HL-60/S4 treated with retinoic acid at 250 ng/mL for 4 days and 3 days (cell line): ENCODE measurements around the gene HAGH.

Experiments used
- in situ Hi-C: fragments of 300-500 bp; cut with MboI; formaldehyde crosslinking; loops from 2 replicates; pipeline ENCODE4 v1.7.0; 2022; ENCODE audit warnings: low sequenced_read_pairs

HAGH gene

GRCh38 chr16:1776991-1777374, 49.6 kb downstream of the HAGH start:
- in situ Hi-C loops = no loop called here

DNA sequence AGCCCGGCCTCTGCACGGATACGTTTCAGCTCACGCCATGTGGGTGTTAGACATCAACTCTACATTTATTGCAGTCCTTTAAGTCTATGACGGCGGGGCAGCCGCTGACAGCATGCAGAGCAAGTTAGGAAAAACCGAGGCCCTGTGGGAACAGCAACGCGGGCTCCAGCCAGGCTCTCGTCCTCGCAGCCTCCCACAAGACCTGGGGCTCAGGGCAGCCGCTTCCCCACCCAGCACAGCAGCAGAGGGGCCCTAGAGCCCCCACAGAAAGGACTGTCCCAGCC, 50.0 kb downstream of the HAGH start:
- in situ Hi-C loops = no loop called here

DNA sequence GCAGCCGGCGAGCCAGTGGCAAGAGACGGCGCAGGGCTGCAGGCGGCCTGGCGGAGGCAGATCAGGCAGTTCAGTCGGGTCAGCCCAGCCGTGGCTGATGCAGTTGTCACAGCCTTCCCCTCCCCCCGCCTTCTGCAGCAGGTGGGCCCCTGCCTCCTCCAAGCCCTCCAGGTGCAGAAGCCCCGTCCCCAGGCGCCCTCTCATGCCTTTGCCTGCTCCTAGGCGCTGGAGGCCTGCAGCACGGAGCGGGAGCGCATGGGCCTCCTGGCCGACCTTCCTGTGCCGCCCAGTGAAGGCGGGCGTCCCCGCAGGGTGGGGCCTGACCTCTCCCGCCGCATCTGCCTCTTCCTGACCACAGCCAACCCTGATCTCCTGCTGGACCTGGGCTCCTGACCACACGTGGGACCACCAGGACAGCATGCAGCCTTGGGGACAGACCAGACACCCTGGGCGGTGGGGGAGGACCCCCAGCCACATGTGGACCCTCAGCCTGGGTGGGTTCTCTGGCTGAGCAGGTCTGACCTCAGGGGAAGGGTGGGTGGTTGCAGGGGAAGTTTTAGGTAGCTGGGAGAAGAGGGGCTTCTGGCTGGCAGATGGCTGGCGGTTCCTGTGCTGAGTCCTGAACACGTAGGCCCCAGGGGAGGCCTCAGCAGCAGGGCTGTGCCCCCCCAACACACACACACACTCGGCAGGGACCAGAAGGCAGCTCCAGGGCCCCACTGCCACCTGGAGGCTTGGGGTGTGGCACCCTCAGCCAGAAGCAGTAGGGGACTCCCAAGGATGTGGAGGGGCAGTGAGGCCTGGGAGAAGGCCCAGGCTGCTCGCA, 50.6 kb downstream of the HAGH start:
- in situ Hi-C loops = no loop called here

- in situ Hi-C loops = no loop called here
These were observed 51.4 kb downstream of the HAGH start for GRCh38 chr16:1775006-1775845.

- in situ Hi-C loops = no loop called here
These were observed 52.2 kb downstream of the HAGH start for GRCh38 chr16:1774448-1774780.

- in situ Hi-C loops = no loop called here
These were observed 52.8 kb downstream of the HAGH start for GRCh38 chr16:1773703-1774447.

DNA sequence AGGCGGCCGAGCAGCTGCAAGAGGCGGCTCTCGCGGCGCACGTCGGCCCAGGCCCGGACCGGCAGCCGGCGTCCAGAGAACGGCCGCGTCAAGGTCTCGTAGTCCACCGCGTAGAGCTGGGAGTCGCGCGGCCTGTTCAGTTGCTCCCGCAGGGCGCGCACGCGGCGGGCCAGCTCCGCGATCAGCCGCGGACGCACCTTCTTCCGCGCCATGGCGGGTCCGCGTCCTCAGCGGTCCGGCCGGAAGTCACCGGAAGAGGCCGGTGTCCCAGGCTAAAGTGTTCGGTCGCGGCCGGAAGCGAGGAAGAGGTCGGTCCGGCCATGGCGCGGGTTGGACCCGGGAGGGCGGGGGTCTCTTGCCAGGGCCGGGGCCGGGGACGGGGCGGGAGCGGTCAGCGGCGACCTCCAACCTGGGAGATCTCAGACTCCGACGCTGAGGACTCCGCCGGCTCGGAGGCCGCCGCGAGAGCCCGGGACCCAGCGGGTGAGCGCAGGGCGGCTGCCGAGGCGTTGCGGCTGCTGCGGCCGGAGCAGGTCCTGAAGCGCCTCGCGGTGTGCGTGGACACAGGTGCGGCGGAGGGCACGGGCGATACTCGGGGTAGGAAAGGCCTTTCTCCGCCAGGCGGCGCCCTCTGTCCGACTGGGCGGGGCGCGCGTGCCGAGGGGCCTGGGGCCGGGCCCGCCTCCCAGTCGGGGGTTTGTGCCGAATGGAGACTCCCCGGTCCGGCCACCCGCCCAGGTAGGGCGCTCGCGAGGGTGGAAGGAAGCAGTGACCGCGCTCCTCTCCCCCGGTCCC, 53.5 kb downstream of the HAGH start, which contains the start of gene MRPS34:
TSS of gene MRPS34 (minus strand) at position 227 of the 795 bp plus-strand sequence. CDS start at position 212, 15 bp downstream.
- in situ Hi-C loops = no loop called here

- in situ Hi-C loops = no loop called here
These were observed 54.2 kb downstream of the HAGH start, which contains the start of gene EME2 for GRCh38 chr16:1772362-1772907. TSS of gene EME2 (plus strand) at chr16:1772810. CDS start at chr16:1773228, 418 bp downstream.

GRCh38 chr16:1771864-1772361, 54.7 kb downstream of the HAGH start:
- in situ Hi-C loops = no loop called here

DNA sequence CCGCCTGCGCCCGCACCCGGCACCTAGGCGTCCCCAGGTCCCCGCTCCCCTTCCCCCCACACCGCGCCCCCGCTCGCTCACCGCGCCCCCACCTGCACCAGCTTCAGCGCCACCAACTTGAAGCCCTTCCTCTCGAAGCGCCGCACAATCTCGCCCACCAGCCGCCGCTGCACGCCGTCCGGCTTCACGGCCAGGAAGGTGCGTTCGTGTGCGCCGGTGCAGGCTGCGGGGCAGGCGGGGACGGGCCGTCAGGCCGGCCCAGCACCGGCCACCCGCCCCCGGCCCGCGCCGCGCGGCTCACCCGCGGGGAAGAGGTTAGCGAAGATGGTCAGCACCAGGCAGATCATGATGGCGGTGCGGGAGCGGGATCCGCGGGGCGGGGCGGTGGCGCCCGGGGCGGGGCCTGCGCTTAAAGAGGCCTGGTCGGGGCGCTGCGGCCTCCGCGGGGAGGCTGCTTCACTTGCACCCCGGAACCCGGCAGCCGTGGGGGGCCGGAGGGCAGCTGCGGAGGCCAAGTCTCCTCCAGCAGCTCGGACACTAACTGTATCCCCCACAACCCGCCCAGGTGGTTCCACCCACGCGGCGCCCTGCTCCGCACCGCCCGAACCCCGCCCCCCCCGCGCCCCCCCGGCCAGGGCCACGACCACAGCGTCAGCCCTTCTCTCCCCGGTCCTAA, 55.3 kb downstream of the HAGH start, which contains the start of gene NME3:
TSS of gene NME3 (minus strand) at position 356 of the 676 bp plus-strand sequence. CDS start at position 347, 9 bp downstream.
- in situ Hi-C loops = no loop called here

DNA sequence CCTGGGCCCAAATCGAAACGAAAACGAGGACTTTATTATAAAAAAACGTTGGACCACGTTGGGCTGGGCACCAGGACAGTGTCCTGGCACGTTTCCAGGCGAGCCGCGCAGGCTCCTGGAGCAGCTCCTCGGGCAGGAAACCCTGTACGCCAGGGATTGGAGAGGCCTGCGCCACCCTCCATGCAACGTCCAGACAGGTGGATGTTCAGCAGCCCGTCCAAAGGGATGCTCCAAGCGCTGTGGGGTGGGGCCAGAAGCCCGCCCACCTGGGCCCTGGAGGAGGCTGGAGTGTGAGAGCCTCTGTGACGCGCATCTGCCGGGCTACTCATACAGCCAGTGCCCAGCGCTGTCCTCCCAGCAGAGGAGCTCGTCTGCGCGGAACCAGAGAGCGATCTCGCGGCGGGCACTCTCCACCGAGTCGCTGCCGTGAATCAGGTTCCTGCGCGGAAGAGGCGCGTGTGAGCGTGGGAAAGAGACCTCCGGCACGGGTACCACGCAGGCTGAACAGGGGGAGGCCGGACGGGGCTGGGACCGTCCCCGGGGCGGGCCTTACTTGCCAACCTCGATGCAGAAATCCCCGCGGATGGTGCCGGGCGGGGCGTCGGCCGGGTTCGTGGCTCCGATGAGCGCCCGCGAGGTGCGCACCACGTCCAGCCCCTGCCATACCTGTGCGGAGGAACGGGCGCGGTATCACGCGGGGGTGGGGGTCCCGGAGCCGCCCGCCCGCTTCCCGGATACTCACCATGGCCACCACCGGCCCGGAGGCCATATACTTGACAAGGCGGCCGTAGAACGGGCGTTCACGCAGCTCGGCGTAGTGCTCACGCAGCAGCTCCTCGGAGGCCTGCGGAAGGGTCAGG, 56.1 kb downstream of the HAGH start:
- in situ Hi-C loops = no loop called here

DNA sequence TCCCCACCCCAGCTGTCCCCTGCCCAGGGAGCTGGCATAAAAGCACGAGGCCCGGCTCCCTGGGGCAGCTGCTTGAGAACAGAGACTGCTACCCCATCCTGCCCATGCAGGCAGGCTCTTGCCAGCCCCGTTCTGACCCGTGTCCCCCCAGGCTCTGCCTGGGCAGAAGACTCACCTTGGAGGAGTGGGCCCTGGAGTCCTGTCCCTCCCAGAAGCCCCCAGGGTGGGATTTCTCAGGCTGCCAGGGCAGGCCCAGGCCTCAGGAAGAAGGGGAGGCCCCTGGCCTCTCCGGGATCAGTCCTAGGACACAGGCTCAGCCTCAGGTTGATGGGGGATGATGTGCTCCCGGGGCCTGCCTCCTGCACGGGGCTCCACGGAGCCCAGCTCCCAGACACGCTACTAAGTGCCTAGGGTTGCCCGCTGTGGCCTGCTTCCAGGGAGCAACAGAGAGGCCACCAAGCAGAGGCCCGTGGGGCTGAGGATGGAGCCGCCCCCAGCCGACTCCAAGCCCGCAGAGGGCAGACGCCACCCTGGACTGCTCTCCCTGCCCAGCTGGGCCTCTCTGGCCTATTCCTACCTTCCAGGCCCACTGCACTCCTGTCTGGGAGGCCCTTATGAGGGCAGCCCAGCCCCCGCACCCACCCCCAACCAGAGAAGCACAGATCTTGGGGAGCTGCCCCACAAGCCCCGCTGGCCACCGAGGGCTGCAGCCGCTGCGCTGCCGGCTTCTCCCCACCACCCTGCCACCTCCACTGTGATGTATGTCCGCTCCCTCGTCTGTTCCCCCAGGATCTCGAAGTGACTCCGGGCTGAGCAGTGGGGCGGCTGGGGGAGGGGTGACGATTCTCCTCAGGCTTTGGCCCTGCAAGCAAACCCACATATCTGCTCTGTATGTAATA, 57.0 kb downstream of the HAGH start:
- in situ Hi-C loops = no loop called here

GRCh38 chr16:1768767-1769401, 57.7 kb downstream of the HAGH start:
- in situ Hi-C loops = no loop called here

DNA sequence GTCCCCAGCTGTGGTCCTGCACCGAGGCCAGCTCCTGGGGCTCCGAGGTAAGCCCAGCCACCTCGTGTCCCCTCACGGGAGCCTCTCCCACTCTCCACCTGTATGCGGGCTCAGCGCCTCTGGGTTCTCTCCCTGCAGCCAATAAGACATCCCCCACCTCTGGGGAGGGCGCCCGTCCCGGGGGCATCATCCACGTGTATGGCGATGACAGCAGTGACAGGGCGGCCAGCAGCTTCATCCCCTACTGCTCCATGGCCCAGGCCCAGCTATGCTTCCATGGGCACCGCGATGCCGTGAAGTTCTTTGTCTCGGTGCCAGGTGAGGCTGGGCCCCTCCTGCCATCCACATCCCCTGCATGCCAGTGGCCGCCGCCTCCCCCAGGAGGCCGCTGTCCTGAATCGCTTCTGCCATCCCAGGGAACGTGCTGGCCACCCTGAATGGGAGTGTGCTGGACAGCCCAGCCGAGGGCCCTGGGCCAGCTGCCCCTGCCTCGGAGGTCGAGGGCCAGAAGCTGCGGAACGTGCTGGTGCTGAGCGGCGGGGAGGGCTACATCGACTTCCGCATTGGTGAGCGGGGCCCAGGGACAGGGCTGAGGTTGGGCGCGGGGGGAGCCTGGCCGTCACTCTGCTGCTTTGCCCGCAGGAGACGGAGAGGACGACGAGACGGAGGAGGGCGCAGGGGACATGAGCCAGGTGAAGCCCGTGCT, 58.4 kb downstream of the HAGH start:
- in situ Hi-C loops = no loop called here

GRCh38 chr16:1767116-1767994, 59.3 kb downstream of the HAGH start:
- in situ Hi-C loops = no loop called here
